SK-N-SH (cell line): ENCODE results near the gene DEPP1.

Experiments used
- CHD2 ChIP-seq: fragments of 150-350 bp; IDR thresholded peaks from 2 replicates; pipeline ENCODE4 v1.6.1; 2018; ENCODE audit warnings: low read length; ENCODE audit not compliant: partially characterized antibody
- EP300 ChIP-seq, 2 experiments: IDR thresholded peaks; 2 replicates each; pipeline versions ENCODE4 v1.4.0 to v1.6.1; 2012; ENCODE audit warnings: borderline replicate concordance in 1 of 2, low read depth in 1 of 2, low read length in 1 of 2
- GABPA ChIP-seq: IDR thresholded peaks from 2 replicates; pipeline ENCODE4 v1.4.0; 2012; ENCODE audit warnings: low read depth, mild to moderate bottlenecking
- GATA2 ChIP-seq: sonication (generic); formaldehyde crosslinking; IDR thresholded peaks from 2 replicates; pipeline ENCODE4 v1.5.0; 2020; ENCODE audit warnings: mild to moderate bottlenecking, missing genetic modification reagents
- MXI1 ChIP-seq: IDR thresholded peaks from 2 replicates; pipeline ENCODE4 v1.6.1; 2012; ENCODE audit warnings: mild to moderate bottlenecking, low read depth, low read length, improper control_type of control experiment
- POLR2AphosphoS5 ChIP-seq: IDR thresholded peaks from 2 replicates; pipeline ENCODE4 v1.6.1; 2012; ENCODE audit warnings: low read depth, low read length
- RAD21 ChIP-seq: IDR thresholded peaks from 2 replicates; pipeline ENCODE4 v1.6.1; 2012; ENCODE audit warnings: mild to moderate bottlenecking, low read length
- SIN3A ChIP-seq: IDR thresholded peaks from 2 replicates; pipeline ENCODE4 v1.6.1; 2012; ENCODE audit warnings: low read depth, mild to moderate bottlenecking, low read length, moderate library complexity, borderline replicate concordance
- SMC3 ChIP-seq: IDR thresholded peaks from 2 replicates; pipeline ENCODE4 v1.6.1; 2012; ENCODE audit warnings: low read depth, low read length, improper control_type of control experiment
- YY1 ChIP-seq: IDR thresholded peaks from 2 replicates; pipeline ENCODE4 v1.4.0; 2012; ENCODE audit warnings: low read depth, mild to moderate bottlenecking
- TF ChIP-seq, protein P1 (sequence below): fragments of 200-600 bp; sonication (generic); IDR thresholded peaks from 2 replicates; pipeline ENCODE4 v1.6.1; 2017; ENCODE audit warnings: antibody characterized with exemption, mild to moderate bottlenecking, moderate library complexity
- TF ChIP-seq, protein P2 (sequence below): fragments of 150-350 bp; IDR thresholded peaks from 2 replicates; pipeline ENCODE4 v1.6.1; 2016; ENCODE audit warnings: mild to moderate bottlenecking, low read depth, low read length
- TF ChIP-seq, protein P3 (sequence below): fragments of 150-350 bp; IDR thresholded peaks from 2 replicates; pipeline ENCODE4 v1.6.1; 2017; ENCODE audit warnings: antibody characterized with exemption, low read length, low read depth, borderline replicate concordance

DNA sequence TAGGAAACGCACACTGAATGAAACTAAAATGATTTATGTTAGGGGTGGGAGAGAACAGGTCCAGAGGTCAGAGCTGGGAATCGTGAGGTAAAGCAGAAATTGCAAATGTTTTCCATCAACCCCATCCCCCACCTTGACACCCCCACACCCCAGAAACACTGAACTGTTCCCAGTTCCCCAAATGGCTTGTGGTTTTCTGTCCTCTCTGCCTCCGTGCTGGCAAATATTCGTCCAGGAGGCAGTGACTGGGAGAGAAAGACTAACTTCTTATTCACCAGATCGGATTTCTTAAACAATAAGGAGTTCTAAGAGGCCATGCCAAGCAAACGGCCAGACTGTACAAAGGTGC, 19.7 kb downstream of the DEPP1 start:
- TF ChIP-seq, protein P1, sequence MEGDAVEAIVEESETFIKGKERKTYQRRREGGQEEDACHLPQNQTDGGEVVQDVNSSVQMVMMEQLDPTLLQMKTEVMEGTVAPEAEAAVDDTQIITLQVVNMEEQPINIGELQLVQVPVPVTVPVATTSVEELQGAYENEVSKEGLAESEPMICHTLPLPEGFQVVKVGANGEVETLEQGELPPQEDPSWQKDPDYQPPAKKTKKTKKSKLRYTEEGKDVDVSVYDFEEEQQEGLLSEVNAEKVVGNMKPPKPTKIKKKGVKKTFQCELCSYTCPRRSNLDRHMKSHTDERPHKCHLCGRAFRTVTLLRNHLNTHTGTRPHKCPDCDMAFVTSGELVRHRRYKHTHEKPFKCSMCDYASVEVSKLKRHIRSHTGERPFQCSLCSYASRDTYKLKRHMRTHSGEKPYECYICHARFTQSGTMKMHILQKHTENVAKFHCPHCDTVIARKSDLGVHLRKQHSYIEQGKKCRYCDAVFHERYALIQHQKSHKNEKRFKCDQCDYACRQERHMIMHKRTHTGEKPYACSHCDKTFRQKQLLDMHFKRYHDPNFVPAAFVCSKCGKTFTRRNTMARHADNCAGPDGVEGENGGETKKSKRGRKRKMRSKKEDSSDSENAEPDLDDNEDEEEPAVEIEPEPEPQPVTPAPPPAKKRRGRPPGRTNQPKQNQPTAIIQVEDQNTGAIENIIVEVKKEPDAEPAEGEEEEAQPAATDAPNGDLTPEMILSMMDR = no peak
- TF ChIP-seq GATA2 (CRISPR knock-in tag) (no peak; the same call in 1 of the 2 replicates), SIN3A (no peak), EP300 (IDR thresholded peaks at IDR 0.05; ENCODE audit: borderline replicate concordance in 1 of 2, low read depth in 1 of 2, low read length in 1 of 2) (no peak), RAD21 (no peak), SMC3 (no peak), CHD2 (no peak), MXI1 (no peak), POLR2AphosphoS5 (no peak), YY1 (no peak), GABPA (no peak)
- TF ChIP-seq, protein P2, sequence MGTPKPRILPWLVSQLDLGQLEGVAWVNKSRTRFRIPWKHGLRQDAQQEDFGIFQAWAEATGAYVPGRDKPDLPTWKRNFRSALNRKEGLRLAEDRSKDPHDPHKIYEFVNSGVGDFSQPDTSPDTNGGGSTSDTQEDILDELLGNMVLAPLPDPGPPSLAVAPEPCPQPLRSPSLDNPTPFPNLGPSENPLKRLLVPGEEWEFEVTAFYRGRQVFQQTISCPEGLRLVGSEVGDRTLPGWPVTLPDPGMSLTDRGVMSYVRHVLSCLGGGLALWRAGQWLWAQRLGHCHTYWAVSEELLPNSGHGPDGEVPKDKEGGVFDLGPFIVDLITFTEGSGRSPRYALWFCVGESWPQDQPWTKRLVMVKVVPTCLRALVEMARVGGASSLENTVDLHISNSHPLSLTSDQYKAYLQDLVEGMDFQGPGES = no peak
- TF ChIP-seq, protein P3, sequence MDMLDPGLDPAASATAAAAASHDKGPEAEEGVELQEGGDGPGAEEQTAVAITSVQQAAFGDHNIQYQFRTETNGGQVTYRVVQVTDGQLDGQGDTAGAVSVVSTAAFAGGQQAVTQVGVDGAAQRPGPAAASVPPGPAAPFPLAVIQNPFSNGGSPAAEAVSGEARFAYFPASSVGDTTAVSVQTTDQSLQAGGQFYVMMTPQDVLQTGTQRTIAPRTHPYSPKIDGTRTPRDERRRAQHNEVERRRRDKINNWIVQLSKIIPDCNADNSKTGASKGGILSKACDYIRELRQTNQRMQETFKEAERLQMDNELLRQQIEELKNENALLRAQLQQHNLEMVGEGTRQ = no peak
